ENCODE data around the gene CDKN2A.
A peak's percentile ranks its signal among the peaks of the same experiment; 100 is the strongest.

Gene CDKN2A

GRCh38 chr9:21993893-21994555 is at the start of gene CDKN2A:
CDKN2A (minus strand) TSS chr9:21994392.
- no peak for TF ChIP-seq CTCF (IDR thresholded peaks at IDR 0.05; ENCODE audit: control insufficient read depth, insufficient read depth, low read depth, low read length, missing control alignments)
- DNase-seq (ENCODE audit: low read depth) = no peak
- peak within 1 kb of the TSS; percentile 85 for H3K4me3 ChIP-seq (ENCODE audit: control insufficient read depth, low read depth, low read length)

- TF ChIP-seq CTCF (IDR thresholded peaks at IDR 0.05; ENCODE audit: control insufficient read depth, insufficient read depth, low read depth, low read length, missing control alignments) = no peak
- DNase-seq (ENCODE audit: low read depth) = no peak
- no peak overlapping the region for H3K4me3 ChIP-seq (ENCODE audit: control insufficient read depth, low read depth, low read length)
Measured at GRCh38 chr9:22043928-22044327, 49.7 kb upstream of the CDKN2A start.

GRCh38 chr9:22041775-22042174 is 47.6 kb upstream of the CDKN2A start:
- H3K4me3 ChIP-seq (ENCODE audit: control insufficient read depth, low read depth, low read length) = no peak overlapping the region
- no peak for DNase-seq (ENCODE audit: low read depth)
- TF ChIP-seq CTCF (IDR thresholded peaks at IDR 0.05; ENCODE audit: control insufficient read depth, insufficient read depth, low read depth, low read length, missing control alignments) = no peak

GRCh38 chr9:22041344-22041743 is 47.2 kb upstream of the CDKN2A start:
- H3K4me3 ChIP-seq (ENCODE audit: control insufficient read depth, low read depth, low read length) = no peak overlapping the region
- TF ChIP-seq CTCF (IDR thresholded peaks at IDR 0.05; ENCODE audit: control insufficient read depth, insufficient read depth, low read depth, low read length, missing control alignments) = no peak
- DNase-seq (ENCODE audit: low read depth) = no peak

GRCh38 chr9:22040760-22041159 is 46.6 kb upstream of the CDKN2A start:
- no peak for DNase-seq (ENCODE audit: low read depth)
- H3K4me3 ChIP-seq (ENCODE audit: control insufficient read depth, low read depth, low read length) = no peak overlapping the region
- no peak for TF ChIP-seq CTCF (IDR thresholded peaks at IDR 0.05; ENCODE audit: control insufficient read depth, insufficient read depth, low read depth, low read length, missing control alignments)

GRCh38 chr9:22039258-22039657 is 45.1 kb upstream of the CDKN2A start:
- H3K4me3 ChIP-seq (ENCODE audit: control insufficient read depth, low read depth, low read length) = no peak overlapping the region
- no peak for TF ChIP-seq CTCF (IDR thresholded peaks at IDR 0.05; ENCODE audit: control insufficient read depth, insufficient read depth, low read depth, low read length, missing control alignments)
- DNase-seq (ENCODE audit: low read depth) = no peak
